ENCODE measurements around the gene RYR3.

- TF ChIP-seq, protein P1, sequence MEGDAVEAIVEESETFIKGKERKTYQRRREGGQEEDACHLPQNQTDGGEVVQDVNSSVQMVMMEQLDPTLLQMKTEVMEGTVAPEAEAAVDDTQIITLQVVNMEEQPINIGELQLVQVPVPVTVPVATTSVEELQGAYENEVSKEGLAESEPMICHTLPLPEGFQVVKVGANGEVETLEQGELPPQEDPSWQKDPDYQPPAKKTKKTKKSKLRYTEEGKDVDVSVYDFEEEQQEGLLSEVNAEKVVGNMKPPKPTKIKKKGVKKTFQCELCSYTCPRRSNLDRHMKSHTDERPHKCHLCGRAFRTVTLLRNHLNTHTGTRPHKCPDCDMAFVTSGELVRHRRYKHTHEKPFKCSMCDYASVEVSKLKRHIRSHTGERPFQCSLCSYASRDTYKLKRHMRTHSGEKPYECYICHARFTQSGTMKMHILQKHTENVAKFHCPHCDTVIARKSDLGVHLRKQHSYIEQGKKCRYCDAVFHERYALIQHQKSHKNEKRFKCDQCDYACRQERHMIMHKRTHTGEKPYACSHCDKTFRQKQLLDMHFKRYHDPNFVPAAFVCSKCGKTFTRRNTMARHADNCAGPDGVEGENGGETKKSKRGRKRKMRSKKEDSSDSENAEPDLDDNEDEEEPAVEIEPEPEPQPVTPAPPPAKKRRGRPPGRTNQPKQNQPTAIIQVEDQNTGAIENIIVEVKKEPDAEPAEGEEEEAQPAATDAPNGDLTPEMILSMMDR (conservative IDR thresholded peaks at IDR 0.05 in 1 of 2, IDR thresholded peaks at IDR 0.05 in 1 of 2; ENCODE audit: low read depth in 1 of 2, low read length in 2 of 2): no peak
- TF ChIP-seq EZH2 (IDR thresholded peaks at IDR 0.05; ENCODE audit: low read length, missing control alignments): no peak
These were observed 533.4 kb downstream of the RYR3 start for GRCh38 chr15:33844186-33844585.
